T follicular helper cell (primary cell): ENCODE results near the gene PLA2G5.
"Not testable (repeated sequence)": the region's sequence is repeated elsewhere in the genome, so short reads cannot be mapped to it uniquely, and the experiment has no call there.

Experiments used
- DNase-seq: peaks from one replicate; pipeline ENCODE4 v3.0.0-alpha.2; 2020; ENCODE audit warnings: low read depth

PLA2G5 gene

DNA sequence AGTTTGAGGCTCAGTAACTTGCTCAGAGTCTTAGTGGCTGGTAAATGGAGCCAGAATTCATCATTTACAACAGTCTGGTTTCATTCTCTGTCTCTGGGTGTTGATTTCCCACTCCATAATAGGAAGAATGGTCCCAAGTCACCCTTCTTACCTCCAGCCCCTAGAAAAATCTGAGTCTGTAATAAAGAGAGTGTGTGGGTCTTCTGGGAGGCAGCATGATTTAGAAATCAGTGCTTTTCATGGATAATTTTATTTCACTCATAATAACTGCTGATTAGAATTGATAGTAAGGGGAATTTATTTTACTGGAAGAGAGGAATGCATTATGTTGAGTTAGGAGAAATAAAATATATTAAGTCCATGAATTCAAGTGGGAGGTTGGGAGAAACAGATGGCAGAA is 47.2 kb downstream of the PLA2G5 start:
- DNase-seq, result no peak

DNA sequence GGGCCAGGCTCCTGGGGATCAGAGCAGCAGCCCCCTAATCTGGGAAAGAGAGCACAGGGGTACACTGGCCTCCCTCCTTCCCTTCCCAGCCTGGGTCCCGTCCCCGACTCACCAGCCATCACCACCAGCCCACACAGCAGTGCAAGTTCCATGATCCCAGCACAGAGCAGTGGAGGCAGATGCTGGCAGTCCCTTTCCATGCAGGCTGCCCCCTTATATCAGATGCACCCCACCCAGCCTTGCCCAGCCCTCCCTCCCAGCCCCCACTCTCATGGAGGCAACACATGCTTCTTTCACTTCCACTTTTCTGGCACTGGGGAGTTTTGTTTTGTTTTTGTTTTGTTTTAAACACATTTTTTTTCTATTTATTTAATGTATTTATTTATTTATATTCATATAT is 49.4 kb downstream of the PLA2G5 start, which contains the start of gene PLA2G2D:
TSS of gene PLA2G2D (minus strand) at position 190 of the 400 bp plus-strand sequence. CDS start at position 152, 38 bp downstream.
- no peak for DNase-seq

DNA sequence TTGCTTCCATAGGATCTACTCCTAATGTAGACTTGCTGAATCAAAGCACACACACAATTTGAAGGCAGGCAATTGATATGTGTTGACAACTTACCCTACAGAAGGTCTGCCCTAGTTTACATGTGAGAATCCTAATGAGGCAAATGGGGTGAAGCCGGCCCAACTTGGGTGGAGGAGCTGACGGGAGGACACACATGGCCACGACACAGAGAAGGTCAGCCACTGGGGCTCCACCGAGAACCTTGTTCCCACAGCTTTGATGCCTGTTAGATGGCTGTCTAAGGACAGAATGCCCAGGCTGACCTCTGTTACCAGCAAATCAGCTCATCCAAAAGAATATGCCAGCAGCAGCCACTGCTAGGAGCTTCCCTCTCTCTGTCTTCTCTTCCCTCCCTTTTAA is 50.8 kb downstream of the PLA2G5 start:
- DNase-seq, result no peak

DNA sequence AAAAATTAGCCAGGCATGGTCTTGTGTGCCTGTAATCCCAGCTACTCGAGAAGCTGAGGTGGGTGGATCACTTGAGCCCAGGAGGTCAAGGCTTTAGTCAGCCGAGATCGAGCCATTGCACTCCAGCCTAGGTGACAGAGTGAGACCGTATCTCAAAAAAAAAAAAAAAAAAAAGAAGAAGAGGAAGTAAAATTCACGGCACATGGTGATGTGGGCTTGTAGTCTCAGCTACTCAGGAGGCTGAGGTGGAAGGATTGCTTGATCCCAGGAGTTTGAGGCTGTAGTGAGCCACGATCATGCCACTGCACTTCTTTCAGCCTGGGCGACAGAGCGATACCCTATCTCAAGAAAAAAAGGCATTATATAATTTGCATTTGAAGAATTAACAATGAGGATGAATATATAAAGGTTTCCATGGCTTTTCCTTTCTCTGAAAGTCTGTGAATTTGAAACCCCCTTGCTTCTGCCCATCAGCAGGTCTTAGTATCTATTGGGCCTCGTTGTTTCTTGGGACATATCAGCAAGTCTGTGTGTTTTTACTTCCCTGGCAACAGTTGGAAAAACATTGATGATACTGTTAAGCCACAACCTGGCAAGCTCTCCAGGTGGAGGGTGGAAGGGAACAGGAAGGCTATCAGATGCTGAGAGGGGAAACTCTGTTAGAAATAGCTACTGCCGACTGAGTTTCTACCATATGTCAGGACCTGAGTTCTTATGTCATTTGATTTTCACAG is 53.9 kb downstream of the PLA2G5 start:
- DNase-seq, result no peak

DNA sequence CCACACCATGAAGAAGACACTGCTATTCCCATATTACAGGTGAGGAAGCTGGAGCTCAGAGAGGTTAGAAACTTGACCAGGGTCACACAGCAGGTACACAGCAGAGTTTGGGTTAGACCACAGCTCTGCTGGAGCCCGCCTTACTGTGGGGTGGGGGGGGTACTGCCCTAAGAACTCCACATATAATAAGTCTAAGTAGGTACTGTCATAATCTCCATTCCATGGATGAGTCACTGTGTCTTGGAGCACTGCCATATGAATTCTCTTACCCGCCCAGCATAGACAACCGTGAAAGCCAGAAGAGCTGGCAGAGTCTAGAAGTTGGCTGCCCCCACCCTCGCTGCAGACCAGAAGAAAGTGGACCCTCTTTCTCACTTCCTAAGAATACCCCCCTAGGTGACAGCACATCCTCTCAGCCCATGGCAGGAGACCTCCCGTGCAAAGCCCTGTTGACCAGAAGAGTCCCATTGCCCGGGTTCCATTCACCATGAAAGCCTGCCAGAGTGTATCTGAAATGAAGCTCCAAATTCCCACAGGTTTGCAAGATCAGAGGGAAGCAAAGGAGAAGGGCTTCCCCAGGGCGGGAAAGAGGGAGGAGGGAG is 54.6 kb downstream of the PLA2G5 start:
- no peak for DNase-seq

DNA sequence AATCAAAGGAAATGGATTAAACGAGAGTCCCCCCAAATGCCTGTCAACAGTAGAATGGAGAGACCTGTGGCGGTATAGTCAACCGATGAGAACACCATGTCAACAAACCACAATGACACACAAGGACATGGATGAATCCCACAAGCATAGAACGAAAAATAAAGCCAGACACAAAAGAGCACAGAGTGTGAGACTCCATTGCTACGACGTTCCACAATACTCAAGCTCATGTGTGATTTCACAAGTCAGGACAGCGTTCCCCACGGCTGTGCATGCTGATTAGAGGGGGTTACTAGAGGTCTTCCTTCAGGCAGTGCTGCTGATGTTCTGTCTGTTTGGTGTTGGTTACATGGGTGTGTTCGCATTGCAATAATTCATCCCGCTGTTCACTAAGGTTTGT is 55.1 kb downstream of the PLA2G5 start:
- no peak for DNase-seq

DNA sequence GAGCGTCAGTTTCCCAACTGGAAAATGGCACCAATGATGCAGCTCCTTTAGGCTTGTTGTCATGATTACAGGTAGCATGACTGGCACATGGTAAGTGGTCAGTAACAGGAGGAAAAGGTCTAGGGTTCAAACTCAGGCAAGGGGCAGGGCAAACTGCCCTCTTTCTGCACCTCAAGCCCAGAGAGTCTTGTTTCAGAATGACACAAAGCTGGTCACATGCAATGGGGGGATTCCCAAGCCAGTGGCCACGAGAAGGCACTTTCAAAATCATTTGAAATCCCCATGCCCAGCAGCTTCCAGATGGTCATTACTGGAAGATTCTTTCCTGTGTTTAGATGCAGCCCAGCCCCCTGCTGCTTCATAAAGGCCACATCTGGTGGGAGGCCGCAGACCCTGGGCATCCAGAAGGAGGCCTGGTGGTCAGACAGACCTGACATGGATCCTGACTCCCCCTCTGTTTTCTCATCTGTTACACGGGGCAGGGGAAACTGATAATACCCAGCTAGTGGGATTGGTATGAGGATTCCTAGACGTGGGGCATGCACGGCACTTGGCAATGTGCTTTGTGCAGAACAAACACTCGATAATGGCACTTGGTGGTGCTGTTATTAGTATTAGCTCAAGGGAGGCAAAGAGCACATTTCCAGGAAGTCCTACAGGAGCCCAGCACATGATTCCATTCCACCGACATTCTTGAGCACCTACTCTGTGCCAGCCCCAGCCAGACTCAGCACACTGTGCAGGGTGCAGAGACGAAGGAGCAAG is 56.2 kb downstream of the PLA2G5 start:
- no peak for DNase-seq

DNA sequence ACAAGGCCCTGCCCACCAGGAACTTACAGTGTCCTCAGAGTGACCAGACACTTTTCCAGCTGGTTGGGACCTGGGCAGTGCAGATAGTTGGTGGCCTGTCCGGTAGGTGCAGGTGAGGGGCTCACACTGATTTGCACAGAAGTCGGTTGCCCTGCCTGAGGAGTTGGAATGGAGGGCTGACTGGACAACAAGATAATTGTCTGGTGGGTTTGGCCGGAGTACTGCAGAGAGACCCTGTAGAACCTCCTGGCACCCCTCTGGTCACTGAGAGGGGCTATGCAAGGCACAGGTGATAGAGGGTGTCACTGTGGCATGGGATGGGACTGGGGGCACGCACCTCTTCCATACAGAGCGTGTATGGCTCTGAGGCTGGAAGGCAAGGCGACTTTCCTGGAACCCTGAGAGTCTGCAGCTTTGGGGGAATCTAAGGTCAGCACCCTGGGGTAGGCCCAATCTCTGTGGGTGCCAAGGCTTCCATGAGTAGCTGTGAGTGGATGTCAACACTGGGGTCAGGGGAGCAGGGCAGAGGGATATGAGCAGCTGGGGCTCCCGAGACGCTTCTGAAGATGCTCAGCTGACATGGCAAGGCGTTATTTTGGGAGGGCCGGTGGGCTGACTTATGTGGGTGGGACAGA is 56.9 kb downstream of the PLA2G5 start:
- no peak for DNase-seq

DNA sequence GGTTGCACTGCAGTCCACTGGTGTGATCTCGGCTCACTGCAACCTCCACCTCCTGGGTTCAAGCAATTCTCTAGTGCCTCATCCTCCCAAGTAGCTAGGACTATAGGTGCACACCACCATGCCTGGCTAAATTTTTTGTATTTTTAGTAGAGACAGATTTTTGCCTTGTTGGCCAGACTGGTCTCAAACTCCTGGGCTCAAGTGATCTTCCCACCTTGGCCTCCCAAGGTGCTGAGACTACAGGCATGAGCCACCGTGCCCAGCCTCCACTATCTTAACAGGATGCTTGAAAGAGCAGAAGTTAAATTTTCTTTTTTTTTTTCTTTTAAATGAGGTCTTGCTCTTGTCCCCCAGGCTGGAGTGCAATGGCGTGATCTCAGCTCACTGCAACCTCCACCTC is 60.5 kb downstream of the PLA2G5 start:
- DNase-seq, result not testable (repeated sequence)

DNA sequence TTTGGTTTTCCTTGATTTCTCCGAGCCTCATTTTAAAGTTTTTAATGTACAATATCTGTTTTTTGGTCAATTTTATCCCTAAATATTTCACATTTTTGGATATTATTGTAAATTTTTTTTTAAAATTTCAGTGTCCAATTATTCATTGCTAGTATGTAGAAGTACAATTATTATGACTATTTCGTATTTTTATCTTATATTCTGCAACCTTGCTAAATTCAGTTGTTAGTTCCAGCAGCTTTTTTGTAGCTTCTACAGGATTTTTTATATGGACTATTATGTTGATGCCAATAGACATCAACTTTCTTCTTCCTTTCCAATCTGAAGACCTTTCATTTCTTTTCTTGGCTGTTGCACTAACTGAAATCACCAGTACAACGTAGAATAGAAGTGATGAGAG is 65.0 kb downstream of the PLA2G5 start:
- DNase-seq, result no peak

DNA sequence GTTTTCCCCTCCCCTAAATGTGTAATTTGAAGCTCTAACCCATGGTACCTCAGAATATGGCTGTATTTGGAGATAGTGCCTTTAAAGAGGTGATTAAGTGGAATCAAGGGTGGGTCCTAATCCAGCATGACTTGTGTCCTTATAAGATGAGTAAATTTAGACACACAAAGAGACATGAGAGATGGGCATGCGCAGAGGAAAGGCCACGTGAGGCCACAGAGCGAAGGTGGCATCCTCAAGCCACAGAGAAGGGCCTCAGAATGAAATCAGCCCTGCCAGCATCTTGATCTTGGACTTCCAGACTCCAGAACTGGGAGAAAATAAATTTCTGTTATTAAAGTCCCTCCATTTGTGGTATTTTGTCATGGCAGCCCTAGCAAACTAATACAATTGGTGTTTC is 66.3 kb downstream of the PLA2G5 start:
- no peak for DNase-seq

DNA sequence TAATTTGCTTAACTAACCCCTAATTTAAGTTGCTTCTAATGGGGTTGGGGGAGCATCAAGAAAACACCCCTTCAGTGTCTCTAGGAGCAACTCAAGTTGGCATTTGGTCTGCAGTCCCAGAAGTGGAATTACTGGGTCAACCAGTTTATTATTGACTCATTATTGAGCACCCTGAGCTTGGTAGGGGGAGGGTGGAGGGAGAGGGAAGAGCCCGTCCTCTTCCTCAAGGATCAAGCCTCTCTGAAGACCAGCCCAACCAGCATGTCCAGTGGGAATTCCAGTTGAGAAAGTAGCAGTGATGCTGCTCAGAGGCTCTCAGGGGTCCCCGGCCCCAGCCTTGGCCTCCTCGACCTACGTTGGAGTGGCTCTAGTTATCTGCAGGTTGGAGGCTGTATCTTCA is 67.1 kb downstream of the PLA2G5 start:
- no peak for DNase-seq

DNA sequence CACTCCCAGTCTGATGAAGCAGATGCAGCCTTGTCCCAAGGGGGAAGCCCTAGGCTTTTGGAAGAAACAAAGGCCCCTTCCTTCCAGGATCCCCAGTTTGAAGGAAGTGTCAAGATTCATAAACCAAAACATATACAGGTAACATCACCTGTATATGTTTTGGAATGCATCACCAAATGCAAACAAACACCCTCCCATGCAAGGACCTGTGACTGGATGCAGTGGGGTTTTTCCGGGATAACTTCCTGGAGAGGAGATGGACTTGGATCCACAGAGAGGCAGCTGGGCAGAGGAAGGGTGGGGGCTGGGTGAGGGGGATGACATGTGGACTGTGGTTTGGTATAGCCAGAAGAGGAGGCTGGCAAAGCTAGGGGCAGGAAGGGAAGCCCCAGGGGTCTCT is 67.6 kb downstream of the PLA2G5 start:
- DNase-seq, result no peak

DNA sequence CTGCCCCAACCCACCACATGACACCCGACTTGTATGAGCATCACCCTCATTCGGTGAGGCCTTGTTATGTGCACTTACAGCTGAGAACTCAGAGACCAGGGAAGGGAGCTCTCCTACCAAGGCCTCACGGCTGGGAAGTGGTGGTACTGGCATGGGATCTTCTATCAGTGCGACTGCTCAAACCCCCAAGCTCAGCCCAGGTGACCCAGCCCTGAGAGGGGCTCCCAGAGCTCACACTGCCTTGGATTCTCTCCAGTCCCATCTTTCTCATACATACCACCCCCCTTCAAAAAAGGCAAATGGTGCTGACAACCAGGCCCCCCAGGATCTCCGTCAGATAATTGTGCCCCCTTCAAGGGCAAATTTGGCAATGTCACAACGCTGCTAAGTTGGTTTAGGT is 68.4 kb downstream of the PLA2G5 start:
- DNase-seq, result no peak

DNA sequence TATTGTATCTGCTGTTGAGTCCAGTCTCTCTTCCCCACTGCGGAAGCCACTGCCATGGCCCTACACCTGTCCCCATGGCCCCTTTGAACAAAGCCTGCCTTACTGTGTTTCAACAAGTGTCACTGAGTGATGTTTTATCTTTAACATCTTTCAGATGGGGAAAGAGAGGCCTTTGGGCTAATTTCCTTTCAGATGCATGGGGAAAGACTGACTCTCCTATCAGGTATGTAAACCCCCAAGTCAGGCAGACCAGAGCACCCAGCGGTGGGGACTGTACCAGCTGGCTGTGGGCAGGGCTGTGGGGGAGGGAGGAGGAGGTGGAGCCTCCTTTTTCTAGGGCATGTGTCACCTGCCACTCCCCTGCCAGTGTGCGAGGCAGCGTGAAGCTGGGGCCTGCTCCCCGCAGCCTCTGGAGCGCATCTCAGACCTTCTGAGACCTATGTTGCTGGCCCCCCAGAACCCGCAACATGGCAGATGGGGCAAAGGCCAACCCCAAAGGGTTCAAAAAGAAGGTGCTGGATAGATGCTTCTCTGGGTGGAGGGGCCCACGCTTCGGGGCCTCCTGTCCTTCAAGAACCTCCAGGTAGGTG is 69.1 kb downstream of the PLA2G5 start, which contains the start of gene PLA2G2F:
TSS of gene PLA2G2F (plus strand) at position 363 of the 590 bp plus-strand sequence. CDS start at position 468, 105 bp downstream.
- DNase-seq, result no peak

DNA sequence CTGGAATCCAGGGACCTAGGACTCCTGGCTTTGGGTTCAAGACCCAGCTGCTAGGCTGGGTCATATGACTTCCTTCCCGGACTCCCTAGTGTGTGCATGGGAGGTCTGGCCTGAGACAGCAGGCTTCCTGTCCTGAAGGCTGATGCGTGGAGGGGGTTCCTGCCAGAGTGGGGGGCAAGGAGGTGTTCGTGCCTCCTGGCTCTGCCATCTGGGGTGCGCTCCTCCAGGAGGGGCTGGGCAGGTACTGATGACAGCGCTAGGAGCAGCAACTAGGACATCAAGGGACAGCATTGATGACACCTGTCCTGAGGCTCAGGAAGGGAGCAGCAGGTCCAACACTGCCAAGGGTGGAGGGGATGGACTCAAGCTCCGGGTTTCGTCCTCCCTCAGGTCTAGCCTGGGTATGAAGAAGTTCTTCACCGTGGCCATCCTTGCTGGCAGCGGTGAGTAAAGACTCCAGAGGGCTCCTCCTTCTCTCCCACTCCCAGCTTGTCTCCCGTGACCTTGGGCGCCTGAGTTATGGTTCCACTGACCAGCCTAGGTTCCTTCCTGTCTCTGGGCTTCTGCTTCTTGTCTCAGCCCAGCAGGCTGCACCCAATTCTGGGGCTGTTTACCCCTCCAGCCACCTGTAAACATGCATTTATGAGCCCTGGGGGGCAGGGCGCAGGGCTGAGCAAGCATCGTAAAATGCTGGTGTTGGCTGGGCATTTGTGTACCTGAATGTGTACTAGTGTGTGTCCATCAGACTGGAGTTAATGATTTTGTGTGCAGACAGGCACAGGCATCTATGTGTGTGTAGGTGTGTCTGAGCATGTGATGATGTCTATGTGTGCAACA is 70.0 kb downstream of the PLA2G5 start:
- DNase-seq, result no peak

DNA sequence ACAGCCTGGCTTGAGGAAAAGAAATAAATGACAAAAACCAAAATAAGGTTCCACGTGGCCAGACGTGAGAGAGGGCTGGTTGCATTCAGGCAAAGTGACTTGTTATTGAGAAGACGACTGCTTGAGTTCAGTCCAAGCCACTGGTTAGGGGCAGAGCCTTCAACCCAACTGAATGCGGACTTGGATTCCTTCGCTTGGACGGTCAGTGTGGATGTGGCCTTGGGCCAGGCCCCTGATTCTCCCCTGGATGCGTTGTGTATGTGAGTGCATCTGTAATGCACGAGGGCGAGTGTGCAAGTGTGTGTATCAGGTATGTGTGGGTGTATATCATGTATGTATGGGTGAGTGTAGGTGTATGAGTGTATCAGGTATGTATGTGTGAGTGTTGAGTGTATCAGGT is 71.0 kb downstream of the PLA2G5 start:
- DNase-seq, result no peak

DNA sequence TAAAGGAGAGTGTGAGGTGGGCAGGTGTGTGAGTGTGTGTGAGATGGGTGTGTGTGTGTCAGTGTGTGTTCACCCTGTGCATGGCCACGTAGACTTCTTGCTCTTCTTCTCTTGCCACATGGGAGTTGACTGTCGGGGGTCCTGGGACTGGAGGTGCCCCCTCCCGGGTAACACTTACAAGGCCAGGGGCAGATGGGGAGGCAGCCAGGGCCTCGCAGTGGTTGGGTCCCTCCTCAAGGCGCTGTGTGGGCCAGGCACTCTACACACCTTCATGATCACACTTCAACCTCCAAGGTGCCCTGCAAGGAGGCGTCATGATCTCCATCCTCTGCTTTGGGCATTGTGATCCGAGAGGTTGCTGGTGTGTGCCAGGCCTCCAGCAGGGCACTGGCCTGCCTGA is 71.5 kb downstream of the PLA2G5 start:
- DNase-seq, result no peak
